Coronary artery (tissue), 2 donors: ENCODE data around the gene CDX2.

Source experiments
- DNase-seq: peaks from one replicate; pipeline ENCODE4 v3.0.0-alpha.2; 2017; ENCODE audit warnings: low spot score
- H3K27ac ChIP-seq, 2 donors: fragments of 200-600 bp; sonication (generic); one replicate each; pipeline ENCODE4 v1.5.1; 2016 to 2019
- H3K4me3 ChIP-seq: fragments of 200-600 bp; sonication (generic); 2 replicates; pipeline ENCODE4 v1.5.1; 2016; ENCODE audit warnings: mild to moderate bottlenecking, moderate library complexity
- TF ChIP-seq, protein P1 (sequence below): fragments of 200-600 bp; sonication (generic); IDR thresholded peaks from one replicate; pipeline ENCODE4 v1.5.1; 2019; ENCODE audit warnings: antibody characterized with exemption

Gene CDX2

DNA sequence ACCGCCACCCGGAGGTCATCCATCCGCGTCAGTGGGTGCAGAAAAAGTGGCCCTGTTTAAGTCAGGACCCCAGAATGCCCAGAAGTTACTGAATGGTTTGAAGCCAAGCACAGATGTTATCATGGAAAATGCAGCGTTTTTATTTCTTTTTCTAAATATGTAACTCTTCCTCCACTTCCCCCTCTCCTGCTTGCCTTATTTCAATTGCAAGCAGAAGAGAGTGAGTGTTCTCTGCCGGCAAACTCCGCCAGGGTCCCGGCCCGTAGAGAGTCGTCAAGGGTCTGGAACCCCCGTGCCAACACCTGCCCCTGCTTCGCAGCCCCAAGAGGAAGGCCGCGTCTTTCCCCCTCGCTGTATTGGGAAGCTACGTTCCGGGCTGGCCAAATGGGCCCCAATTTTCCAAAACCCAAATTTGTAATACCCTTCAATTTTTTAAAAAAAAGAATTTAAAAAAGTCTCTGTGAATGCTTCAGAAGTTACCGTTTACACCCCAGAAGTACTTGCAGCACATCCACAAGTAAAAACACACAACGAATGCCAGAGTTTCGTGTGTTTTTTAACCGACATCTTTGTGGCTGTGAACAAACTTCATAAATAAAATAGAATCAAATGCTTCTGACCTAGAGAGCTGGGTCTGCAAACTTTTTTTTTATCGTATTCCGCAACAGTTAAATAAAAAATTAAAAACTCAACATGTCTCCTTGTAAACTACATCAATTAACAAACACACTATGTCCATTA is 50.0 kb downstream of the CDX2 start:
- no peak for DNase-seq
- TF ChIP-seq, protein P1, sequence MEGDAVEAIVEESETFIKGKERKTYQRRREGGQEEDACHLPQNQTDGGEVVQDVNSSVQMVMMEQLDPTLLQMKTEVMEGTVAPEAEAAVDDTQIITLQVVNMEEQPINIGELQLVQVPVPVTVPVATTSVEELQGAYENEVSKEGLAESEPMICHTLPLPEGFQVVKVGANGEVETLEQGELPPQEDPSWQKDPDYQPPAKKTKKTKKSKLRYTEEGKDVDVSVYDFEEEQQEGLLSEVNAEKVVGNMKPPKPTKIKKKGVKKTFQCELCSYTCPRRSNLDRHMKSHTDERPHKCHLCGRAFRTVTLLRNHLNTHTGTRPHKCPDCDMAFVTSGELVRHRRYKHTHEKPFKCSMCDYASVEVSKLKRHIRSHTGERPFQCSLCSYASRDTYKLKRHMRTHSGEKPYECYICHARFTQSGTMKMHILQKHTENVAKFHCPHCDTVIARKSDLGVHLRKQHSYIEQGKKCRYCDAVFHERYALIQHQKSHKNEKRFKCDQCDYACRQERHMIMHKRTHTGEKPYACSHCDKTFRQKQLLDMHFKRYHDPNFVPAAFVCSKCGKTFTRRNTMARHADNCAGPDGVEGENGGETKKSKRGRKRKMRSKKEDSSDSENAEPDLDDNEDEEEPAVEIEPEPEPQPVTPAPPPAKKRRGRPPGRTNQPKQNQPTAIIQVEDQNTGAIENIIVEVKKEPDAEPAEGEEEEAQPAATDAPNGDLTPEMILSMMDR, result no peak
- Histone ChIP-seq H3K27ac (no peak overlapping the region), H3K4me3 (no peak overlapping the region)

DNA sequence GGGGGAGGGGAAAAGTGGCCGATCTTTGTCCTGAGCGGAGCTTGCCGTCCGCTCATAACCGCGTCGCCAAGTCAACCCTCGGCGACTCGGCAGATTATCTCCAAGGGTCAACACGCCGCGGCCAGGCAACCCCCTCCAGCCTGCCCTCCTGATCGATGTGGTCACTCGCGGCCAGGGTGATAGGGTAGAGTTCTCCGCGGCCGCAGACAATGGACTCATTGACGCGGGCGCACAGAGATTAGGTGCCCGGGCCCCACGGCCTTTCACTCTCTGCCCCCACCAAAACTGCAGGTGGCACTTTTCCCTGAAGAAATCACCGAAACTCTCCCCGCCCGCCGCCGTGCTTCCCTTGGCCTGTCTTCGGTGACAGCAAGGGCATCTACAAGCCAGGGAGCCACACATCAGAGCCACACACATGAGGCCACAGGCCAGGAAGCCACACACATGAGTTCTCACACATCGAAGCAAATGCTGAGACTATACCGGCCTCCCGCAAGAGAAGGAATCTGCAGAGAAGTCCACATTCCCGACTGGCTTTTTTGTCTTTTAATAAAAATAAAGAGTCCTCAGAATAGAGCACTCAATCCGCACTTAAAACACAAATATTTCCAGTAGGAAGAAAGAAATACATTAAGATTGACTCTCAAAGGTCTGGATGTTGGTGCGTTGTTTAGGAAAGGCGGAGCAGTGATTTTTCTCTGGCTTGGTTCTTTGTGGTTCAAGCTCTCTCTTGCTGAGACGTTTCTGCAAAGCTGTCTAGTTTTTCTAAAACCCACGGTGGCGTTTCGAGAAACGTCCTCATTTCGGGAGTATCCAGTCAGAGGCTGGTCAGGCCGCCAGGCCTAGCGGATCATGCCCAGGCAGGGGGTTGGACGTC is 50.8 kb downstream of the CDX2 start:
- TF ChIP-seq, protein P1, result no peak
- Histone ChIP-seq H3K27ac (no peak overlapping the region), H3K4me3 (peak overlapping the region; percentile 43)
- no peak for DNase-seq

DNA sequence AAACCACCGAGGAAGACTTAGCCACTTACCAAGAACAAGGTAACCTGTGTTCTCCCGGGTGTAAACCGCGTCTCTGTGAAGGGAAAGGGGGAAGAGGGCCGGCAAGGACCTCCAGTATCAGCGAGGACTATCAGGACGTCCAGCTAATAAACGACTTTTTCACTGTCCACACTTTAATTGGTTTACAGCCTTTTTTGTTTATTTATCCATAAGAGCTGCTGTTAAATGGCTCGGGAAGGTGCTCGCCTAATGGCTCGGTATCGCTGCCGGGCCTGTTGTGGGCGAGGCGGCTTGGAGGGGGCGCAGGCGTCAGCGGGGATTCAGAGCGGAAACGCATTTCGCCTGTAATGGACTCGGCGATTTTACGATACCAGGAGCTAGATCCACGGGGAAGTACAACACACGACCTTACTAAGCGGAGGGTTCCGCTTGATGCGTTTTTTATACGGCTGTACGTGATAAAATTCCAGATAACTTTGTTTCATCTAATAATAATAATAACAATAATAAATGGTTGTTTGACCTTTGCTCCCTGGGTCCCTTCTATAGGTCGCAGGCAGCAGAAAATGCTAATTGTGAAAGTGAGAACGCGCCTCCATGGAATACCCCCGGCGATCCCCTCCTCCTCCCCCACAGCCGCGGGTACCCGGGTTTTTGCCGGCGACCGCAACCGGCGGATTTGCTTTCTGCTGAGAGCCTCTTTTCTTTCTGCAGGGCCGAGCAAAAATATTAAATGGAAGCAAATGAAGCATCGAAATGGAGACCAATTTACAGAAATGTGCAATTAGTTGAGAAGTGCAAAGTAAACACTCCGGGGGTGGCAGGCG is 51.8 kb downstream of the CDX2 start:
- Histone ChIP-seq H3K27ac (no peak overlapping the region), H3K4me3 (peak overlapping the region; percentile 43)
- DNase-seq, result no peak
- TF ChIP-seq, protein P1, result no peak

DNA sequence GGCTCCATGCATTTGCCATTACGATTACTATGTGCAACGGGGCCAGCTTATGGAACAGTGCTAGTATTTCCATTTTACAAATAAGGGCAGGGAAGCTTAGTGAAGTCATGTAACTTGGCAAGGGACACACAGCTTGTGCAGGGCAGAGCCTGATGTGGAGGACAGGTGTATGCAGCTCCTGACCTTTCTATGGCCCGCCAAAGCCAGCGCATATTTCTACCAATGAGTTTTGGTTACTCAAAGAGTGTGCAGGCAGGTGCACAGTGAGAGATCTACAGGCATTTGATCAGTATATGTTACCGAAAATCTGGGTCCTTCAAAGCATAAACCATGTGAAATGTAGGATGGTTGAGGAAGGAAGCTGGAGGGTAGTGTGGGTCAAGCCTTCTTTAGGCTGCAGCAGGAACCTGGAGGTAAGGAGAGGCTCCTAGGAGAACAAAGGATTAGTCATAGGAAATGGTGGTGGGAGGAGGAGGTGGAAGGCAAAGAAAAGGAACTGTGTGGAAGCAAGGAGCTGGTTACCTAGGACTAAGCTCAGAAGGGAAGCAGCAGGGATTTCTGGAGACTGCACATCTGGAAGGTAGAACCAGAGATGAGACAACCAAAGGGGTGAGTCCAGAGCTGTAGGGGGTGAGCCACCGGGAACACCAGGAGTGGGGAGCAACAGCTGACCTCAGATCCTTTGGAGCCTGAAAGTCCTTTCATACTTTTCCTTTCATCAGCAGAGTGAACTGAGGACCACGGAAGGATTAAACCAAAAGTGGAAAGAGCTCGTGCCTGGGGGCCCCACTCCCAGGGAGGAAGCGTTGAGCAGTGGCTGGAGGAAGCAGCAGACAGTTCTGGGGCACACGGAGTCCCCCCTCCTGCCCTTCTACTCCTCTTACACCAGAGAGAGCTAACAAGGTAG is 53.6 kb downstream of the CDX2 start:
- DNase-seq, result no peak
- Histone ChIP-seq H3K27ac (no peak overlapping the region), H3K4me3 (no peak overlapping the region)
- TF ChIP-seq, protein P1, result no peak

DNA sequence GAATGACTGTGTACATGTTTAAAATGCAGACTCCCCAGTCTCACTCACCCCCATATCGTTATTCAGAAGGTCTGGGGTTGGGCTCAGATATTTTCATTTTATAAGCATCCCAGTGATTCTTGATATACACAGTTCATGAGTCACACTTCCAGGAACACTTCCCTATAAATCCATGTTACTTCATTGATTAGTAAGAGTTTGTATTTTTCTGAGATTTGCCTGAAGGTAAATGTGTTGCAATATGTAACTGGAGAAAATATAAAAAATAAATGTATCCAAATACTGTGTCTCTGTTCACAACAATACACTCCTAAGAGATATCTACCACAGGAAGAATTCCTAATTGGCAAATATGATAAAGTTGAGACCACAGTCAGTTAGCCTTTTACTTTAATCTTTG is 56.0 kb downstream of the CDX2 start:
- H3K4me3 ChIP-seq, result no peak overlapping the region
- no peak for DNase-seq
- H3K27ac ChIP-seq, result no peak overlapping the region
- TF ChIP-seq, protein P1, result no peak

DNA sequence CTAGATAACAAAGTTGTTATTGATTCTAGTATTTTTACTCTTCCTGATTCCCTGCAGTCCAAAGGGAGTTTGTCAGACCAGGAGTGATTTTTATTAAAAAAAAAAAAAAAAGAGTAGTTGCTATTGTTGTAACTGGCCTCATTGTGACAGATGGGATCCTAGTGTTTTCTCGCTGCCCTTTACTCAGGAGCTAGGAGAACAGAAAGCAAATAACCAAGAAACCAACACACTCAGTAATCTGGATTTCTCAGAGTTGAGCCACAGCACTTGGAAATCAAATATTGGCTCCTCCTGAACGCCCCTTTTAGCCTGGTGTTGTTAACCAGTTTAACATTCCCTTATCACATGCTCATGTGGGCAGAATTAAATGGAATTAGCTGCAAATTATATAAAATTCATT is 57.6 kb downstream of the CDX2 start:
- TF ChIP-seq, protein P1, result no peak
- no peak for DNase-seq
- no peak overlapping the region for H3K4me3 ChIP-seq
- H3K27ac ChIP-seq, result no peak overlapping the region
